Vagina (tissue), 2 donors: ENCODE measurements around the gene KIF14. TPM values are rescaled to one million over a fixed set of nuclear protein-coding genes. Genes with fewer than 3 reads are reported as not detected.

Experiments
- DNase-seq, 2 donors: peaks; one replicate each; pipeline ENCODE4 v3.0.0-alpha.2; 2017; ENCODE audit errors: extremely low spot score in 2 of 2
- H3K27ac ChIP-seq: fragments of 200-600 bp; sonication (generic); one replicate; pipeline ENCODE4 v1.5.1; 2019
- H3K27me3 ChIP-seq: fragments of 200-600 bp; sonication (generic); one replicate; pipeline ENCODE4 v1.5.1; 2019
- H3K36me3 ChIP-seq, 2 donors: fragments of 200-600 bp; sonication (generic); one replicate each; pipeline ENCODE4 v1.5.1; 2017 to 2019
- H3K4me1 ChIP-seq: fragments of 200-600 bp; sonication (generic); one replicate; pipeline ENCODE4 v1.5.1; 2019
- H3K4me3 ChIP-seq, 2 donors: fragments of 200-600 bp; sonication (generic); 1 replicate in 1 of 2; 2 replicates in 1 of 2; pipeline ENCODE4 v1.5.1; 2016 to 2019
- H3K9me3 ChIP-seq: fragments of 200-600 bp; sonication (generic); one replicate; pipeline ENCODE4 v1.5.1; 2019
- POLR2A ChIP-seq, 2 donors: fragments of 450-650 bp; IDR thresholded peaks; one replicate each; pipeline ENCODE4 v1.6.1; 2017; ENCODE audit warnings: antibody characterized with exemption in 2 of 2, mild to moderate bottlenecking in 2 of 2, moderate library complexity in 2 of 2
- POLR2AphosphoS5 ChIP-seq, 2 donors: sonication (generic); formaldehyde crosslinking; IDR thresholded peaks; one replicate each; pipeline ENCODE4 v1.9.0; 2017; ENCODE audit warnings: antibody characterized with exemption in 2 of 2, mild to moderate bottlenecking in 2 of 2, low read depth in 1 of 2; ENCODE audit not compliant: insufficient read depth in 1 of 2
- intact Hi-C: fragments of 100-400 bp; cut with DNase I; formaldehyde crosslinking; loops from one replicate; pipeline ENCODE4 v1.15.1; 2023
- total RNA-seq: library from RNA; depleted of rRNA; stranded (reverse); fragments of >200 nt; gene quantifications from one replicate; pipeline ENCODE4 v1.2.3, GENCODE V29; 2016
- TF ChIP-seq, protein P1 (sequence below), 3 experiments: fragments of 450-650 bp in 2 of 3; fragments of 200-600 bp in 1 of 3; sonication (generic) in 1 of 3; IDR thresholded peaks; one replicate each; pipeline ENCODE4 v1.5.1; 2017 to 2019; ENCODE audit warnings: antibody characterized with exemption in 3 of 3, mild to moderate bottlenecking in 2 of 3, moderate library complexity in 2 of 3

KIF14 gene
- total RNA-seq, 1 donor from 2014 or later = 0.74 TPM

- Histone ChIP-seq H3K4me1 (no peaks in the 10 kb centered on the region), H3K9me3 (no peaks in the 10 kb centered on the region), H3K4me3 (no peak overlapping the region), H3K36me3 (no peaks in the 10 kb centered on the region), H3K27me3 (no peaks in the 10 kb centered on the region), H3K27ac (no peak overlapping the region)
- intact Hi-C loops = no loop called here
- DNase-seq = no peak
- no peak for TF ChIP-seq POLR2A (IDR thresholded peaks at IDR 0.05)
- TF ChIP-seq, protein P1, sequence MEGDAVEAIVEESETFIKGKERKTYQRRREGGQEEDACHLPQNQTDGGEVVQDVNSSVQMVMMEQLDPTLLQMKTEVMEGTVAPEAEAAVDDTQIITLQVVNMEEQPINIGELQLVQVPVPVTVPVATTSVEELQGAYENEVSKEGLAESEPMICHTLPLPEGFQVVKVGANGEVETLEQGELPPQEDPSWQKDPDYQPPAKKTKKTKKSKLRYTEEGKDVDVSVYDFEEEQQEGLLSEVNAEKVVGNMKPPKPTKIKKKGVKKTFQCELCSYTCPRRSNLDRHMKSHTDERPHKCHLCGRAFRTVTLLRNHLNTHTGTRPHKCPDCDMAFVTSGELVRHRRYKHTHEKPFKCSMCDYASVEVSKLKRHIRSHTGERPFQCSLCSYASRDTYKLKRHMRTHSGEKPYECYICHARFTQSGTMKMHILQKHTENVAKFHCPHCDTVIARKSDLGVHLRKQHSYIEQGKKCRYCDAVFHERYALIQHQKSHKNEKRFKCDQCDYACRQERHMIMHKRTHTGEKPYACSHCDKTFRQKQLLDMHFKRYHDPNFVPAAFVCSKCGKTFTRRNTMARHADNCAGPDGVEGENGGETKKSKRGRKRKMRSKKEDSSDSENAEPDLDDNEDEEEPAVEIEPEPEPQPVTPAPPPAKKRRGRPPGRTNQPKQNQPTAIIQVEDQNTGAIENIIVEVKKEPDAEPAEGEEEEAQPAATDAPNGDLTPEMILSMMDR (IDR thresholded peaks at IDR 0.05) = no peak
- TF ChIP-seq POLR2AphosphoS5 (IDR thresholded peaks at IDR 0.05; ENCODE audit: insufficient read depth in 1 of 2, low read depth in 1 of 2) = no peak
These were observed 89.8 kb downstream of the KIF14 start for GRCh38 chr1:200530623-200531261.

DNA sequence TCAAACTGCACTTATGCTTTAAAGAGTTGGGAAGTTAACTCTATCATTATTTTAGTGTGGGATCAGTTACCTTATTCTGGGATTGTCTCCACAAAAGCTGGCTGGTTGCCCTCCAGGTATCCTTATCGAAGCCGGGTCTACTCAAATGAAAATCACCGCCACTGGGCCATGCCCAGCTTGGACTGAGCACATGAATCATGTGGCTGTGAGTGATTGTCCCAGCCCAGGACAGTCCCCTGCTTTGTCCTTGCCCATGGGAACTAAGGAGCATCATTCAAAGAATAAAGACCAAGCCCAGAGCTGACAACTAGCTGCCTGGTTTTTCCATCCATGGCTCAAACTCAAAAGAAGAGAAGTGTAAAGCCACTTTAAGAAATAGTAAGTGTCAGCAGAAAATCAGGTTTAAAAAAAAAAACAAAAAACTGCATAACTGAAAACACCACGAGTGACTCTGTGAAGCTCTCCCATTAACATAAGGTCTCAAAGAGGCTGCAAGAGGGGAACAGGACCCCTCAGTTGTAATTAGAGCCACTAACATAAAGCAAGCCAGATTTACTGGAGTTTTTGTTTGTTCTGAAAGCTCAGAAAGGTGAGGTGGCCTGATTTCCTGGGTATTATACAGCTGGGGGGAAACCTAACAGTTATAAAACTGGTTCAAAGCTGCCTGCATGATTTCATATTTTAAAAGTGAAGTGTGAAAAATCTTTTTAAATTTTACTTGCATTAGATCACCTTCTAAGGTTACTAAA lies 91.5 kb downstream of the KIF14 start:
- TF ChIP-seq POLR2AphosphoS5 (IDR thresholded peaks at IDR 0.05; ENCODE audit: insufficient read depth in 1 of 2, low read depth in 1 of 2) (no peak), POLR2A (IDR thresholded peaks at IDR 0.05) (no peak)
- TF ChIP-seq, protein P1 (IDR thresholded peaks at IDR 0.05) = no peak
- Histone ChIP-seq H3K4me1 (no peaks in the 10 kb centered on the region), H3K27ac (no peak overlapping the region), H3K4me3 (no peak overlapping the region), H3K36me3 (no peaks in the 10 kb centered on the region), H3K27me3 (no peaks in the 10 kb centered on the region), H3K9me3 (no peaks in the 10 kb centered on the region)
- DNase-seq = no peak
- intact Hi-C loops = no loop called here

DNA sequence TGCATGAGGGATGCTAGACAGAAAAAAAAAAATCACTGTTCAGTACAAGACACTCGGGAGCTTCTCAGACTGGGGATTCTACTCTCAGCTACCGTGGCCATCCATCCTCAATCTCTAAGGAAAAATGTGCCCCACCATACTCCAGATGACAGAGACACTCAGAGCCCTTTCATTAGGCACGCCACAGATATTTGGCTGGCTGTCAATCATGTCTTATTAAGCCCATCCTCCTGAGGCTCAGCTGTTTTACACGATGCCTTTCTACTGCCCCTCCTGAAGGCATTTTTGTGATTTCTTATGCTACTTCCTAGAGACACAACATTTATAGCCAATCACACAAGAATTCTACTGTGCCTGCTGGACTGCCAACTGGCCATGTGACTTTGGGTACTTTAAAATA lies 92.9 kb downstream of the KIF14 start:
- Histone ChIP-seq H3K4me3 (no peak overlapping the region), H3K27ac (no peak overlapping the region), H3K4me1 (no peaks in the 10 kb centered on the region), H3K27me3 (no peaks in the 10 kb centered on the region), H3K36me3 (no peaks in the 10 kb centered on the region), H3K9me3 (no peaks in the 10 kb centered on the region)
- intact Hi-C loops = no loop called here
- TF ChIP-seq, protein P1 (IDR thresholded peaks at IDR 0.05) = no peak
- TF ChIP-seq POLR2A (IDR thresholded peaks at IDR 0.05) (no peak), POLR2AphosphoS5 (IDR thresholded peaks at IDR 0.05; ENCODE audit: insufficient read depth in 1 of 2, low read depth in 1 of 2) (no peak)
- DNase-seq = no peak

- TF ChIP-seq POLR2A (IDR thresholded peaks at IDR 0.05) (no peak), POLR2AphosphoS5 (IDR thresholded peaks at IDR 0.05; ENCODE audit: insufficient read depth in 1 of 2, low read depth in 1 of 2) (no peak)
- TF ChIP-seq, protein P1 (IDR thresholded peaks at IDR 0.05) = no peak
- Histone ChIP-seq H3K9me3 (no peaks in the 10 kb centered on the region), H3K36me3 (no peaks in the 10 kb centered on the region), H3K4me3 (no peak overlapping the region), H3K27ac (no peak overlapping the region), H3K27me3 (no peaks in the 10 kb centered on the region), H3K4me1 (no peaks in the 10 kb centered on the region)
- no peak for DNase-seq
- intact Hi-C loops = no loop called here
These were observed 93.6 kb downstream of the KIF14 start for GRCh38 chr1:200526709-200527612.
